ENCODE measurements around the gene POU6F2. TPM values are rescaled to one million over a fixed set of nuclear protein-coding genes. Genes with fewer than 3 reads are reported as not detected.

POU6F2 gene
- total and polyA plus RNA-seq, 2 donors (not counting 1 experiment from before 2014, with no cell fraction given) = under 0.01 TPM; not detected in 1

DNA sequence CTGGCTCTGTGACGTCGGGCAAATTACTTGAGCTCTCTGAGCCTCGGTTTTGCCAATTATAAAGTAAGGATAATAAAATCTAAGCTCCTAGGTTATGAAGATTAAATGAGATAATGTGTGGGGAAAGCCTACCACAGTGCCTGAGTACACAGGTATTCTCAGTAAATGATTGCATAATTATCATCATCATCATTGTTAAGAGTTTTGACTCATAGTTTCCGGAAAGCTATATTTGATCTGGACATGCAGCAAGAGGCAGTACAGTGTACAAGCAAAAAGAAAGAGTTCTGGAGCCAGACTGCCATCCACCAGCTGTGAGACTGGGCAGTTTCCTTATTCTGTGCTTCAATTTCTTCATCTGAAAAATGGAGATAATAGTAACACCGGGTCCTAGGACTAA, 432.9 kb downstream of the POU6F2 start:
- H3K27me3 ChIP-seq (ENCODE audit: control insufficient read depth, insufficient read depth, low read length) = peaks cover 1% of the 10 kb centered on the region
- H3K4me2 ChIP-seq (ENCODE audit: extremely low read depth, insufficient read depth, low read length) = no peak overlapping the region
- no peak overlapping the region for H2AFZ ChIP-seq (ENCODE audit: low read length)
- no peak overlapping the region for H3K9ac ChIP-seq (ENCODE audit: insufficient read depth, low read length)
- TF ChIP-seq, protein P1, sequence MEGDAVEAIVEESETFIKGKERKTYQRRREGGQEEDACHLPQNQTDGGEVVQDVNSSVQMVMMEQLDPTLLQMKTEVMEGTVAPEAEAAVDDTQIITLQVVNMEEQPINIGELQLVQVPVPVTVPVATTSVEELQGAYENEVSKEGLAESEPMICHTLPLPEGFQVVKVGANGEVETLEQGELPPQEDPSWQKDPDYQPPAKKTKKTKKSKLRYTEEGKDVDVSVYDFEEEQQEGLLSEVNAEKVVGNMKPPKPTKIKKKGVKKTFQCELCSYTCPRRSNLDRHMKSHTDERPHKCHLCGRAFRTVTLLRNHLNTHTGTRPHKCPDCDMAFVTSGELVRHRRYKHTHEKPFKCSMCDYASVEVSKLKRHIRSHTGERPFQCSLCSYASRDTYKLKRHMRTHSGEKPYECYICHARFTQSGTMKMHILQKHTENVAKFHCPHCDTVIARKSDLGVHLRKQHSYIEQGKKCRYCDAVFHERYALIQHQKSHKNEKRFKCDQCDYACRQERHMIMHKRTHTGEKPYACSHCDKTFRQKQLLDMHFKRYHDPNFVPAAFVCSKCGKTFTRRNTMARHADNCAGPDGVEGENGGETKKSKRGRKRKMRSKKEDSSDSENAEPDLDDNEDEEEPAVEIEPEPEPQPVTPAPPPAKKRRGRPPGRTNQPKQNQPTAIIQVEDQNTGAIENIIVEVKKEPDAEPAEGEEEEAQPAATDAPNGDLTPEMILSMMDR (conservative IDR thresholded peaks at IDR 0.05 in 1 of 2, IDR thresholded peaks at IDR 0.05 in 1 of 2; ENCODE audit: low read depth in 1 of 2, low read length in 2 of 2) = no peak
- TF ChIP-seq EZH2 (IDR thresholded peaks at IDR 0.05; ENCODE audit: low read length, missing control alignments) = no peak
- H3K4me3 ChIP-seq (replicated peaks in 1 of 4; ENCODE audit: control extremely low read depth in 1 of 4, insufficient read depth in 1 of 4, low read depth in 3 of 4, low read length in 4 of 4) = no peak overlapping the region
- DNase-seq (ENCODE audit: low read depth in 2 of 2) = no peak
- H3K4me1 ChIP-seq (ENCODE audit: control insufficient read depth, extremely low read depth, insufficient read depth, low read length) = no peaks in the 10 kb centered on the region
- H3K79me2 ChIP-seq (ENCODE audit: control insufficient read depth, insufficient read depth, low read length) = no peaks in the 10 kb centered on the region
- H3K27ac ChIP-seq (ENCODE audit: insufficient read depth, low read length) = no peak overlapping the region
- H4K20me1 ChIP-seq (ENCODE audit: control insufficient read depth, extremely low read depth, insufficient read depth, low read length) = no peaks in the 10 kb centered on the region
- no peaks in the 10 kb centered on the region for H3K9me3 ChIP-seq (ENCODE audit: control insufficient read depth, insufficient read depth, low read depth, low read length)
- no peaks in the 10 kb centered on the region for H3K36me3 ChIP-seq (ENCODE audit: control insufficient read depth, insufficient read depth, low read length)

GRCh38 chr7:39413636-39414223, 436.0 kb downstream of the POU6F2 start:
- peak in 1 of 2 donors; percentile 2 for DNase-seq (ENCODE audit: low read depth in 2 of 2)

GRCh38 chr7:39414224-39415035, 436.7 kb downstream of the POU6F2 start:
- Histone ChIP-seq H4K20me1 (ENCODE audit: control insufficient read depth, extremely low read depth, insufficient read depth, low read length) (no peaks in the 10 kb centered on the region), H3K27ac (ENCODE audit: insufficient read depth, low read length) (no peak overlapping the region), H3K4me2 (ENCODE audit: extremely low read depth, insufficient read depth, low read length) (peak overlapping the region; percentile 95), H3K9me3 (ENCODE audit: control insufficient read depth, insufficient read depth, low read depth, low read length) (no peaks in the 10 kb centered on the region), H3K27me3 (ENCODE audit: control insufficient read depth, insufficient read depth, low read length) (peaks cover 3% of the 10 kb centered on the region), H3K9ac (ENCODE audit: insufficient read depth, low read length) (peak overlapping the region; percentile 16), H3K79me2 (ENCODE audit: control insufficient read depth, insufficient read depth, low read length) (no peaks in the 10 kb centered on the region), H3K4me1 (ENCODE audit: control insufficient read depth, extremely low read depth, insufficient read depth, low read length) (no peaks in the 10 kb centered on the region), H3K4me3 (replicated peaks in 1 of 4; ENCODE audit: control extremely low read depth in 1 of 4, insufficient read depth in 1 of 4, low read depth in 3 of 4, low read length in 4 of 4) (peak overlapping the region; percentile 51 to 69 (median 58)), H2AFZ (ENCODE audit: low read length) (peak overlapping the region; percentile 88), H3K36me3 (ENCODE audit: control insufficient read depth, insufficient read depth, low read length) (no peaks in the 10 kb centered on the region)
- DNase-seq (ENCODE audit: low read depth in 2 of 2) = peak; percentile 37 to 63
- TF ChIP-seq, protein P1 (conservative IDR thresholded peaks at IDR 0.05 in 1 of 2, IDR thresholded peaks at IDR 0.05 in 1 of 2; ENCODE audit: low read depth in 1 of 2, low read length in 2 of 2) = no peak
- TF ChIP-seq EZH2 (IDR thresholded peaks at IDR 0.05; ENCODE audit: low read length, missing control alignments) = no peak

More at GRCh38 chr7:39413636-39414223, 436.0 kb downstream of the POU6F2 start:
- Histone ChIP-seq H3K27me3 (ENCODE audit: control insufficient read depth, insufficient read depth, low read length) (peaks cover 3% of the 10 kb centered on the region), H2AFZ (ENCODE audit: low read length) (peak overlapping the region; percentile 88), H4K20me1 (ENCODE audit: control insufficient read depth, extremely low read depth, insufficient read depth, low read length) (no peaks in the 10 kb centered on the region), H3K9me3 (ENCODE audit: control insufficient read depth, insufficient read depth, low read depth, low read length) (no peaks in the 10 kb centered on the region), H3K4me3 (replicated peaks in 1 of 4; ENCODE audit: control extremely low read depth in 1 of 4, insufficient read depth in 1 of 4, low read depth in 3 of 4, low read length in 4 of 4) (peak overlapping the region; percentile 51 to 69 (median 58)), H3K36me3 (ENCODE audit: control insufficient read depth, insufficient read depth, low read length) (no peaks in the 10 kb centered on the region), H3K27ac (ENCODE audit: insufficient read depth, low read length) (no peak overlapping the region), H3K79me2 (ENCODE audit: control insufficient read depth, insufficient read depth, low read length) (no peaks in the 10 kb centered on the region), H3K4me2 (ENCODE audit: extremely low read depth, insufficient read depth, low read length) (peak overlapping the region; percentile 91), H3K9ac (ENCODE audit: insufficient read depth, low read length) (no peak overlapping the region), H3K4me1 (ENCODE audit: control insufficient read depth, extremely low read depth, insufficient read depth, low read length) (no peaks in the 10 kb centered on the region)
- TF ChIP-seq EZH2 (IDR thresholded peaks at IDR 0.05; ENCODE audit: low read length, missing control alignments) = no peak
- TF ChIP-seq, protein P1 (conservative IDR thresholded peaks at IDR 0.05 in 1 of 2, IDR thresholded peaks at IDR 0.05 in 1 of 2; ENCODE audit: low read depth in 1 of 2, low read length in 2 of 2) = no peak

Measured in fibroblast of lung (primary cell).